CD14-positive monocyte (primary cell): ENCODE data around the gene BCAR1. TPM values are rescaled to one million over a fixed set of nuclear protein-coding genes. Genes with fewer than 3 reads are reported as not detected.

ENCODE experiments used
- DNase-seq, 3 donors: peaks; one replicate each; pipeline ENCODE4 v3.0.0-alpha.2; 2011 to 2022
- H2AFZ ChIP-seq: 2 replicates; pipeline ENCODE4 v1.6.0; 2012; ENCODE audit warnings: mild to moderate bottlenecking, low read depth, low read length, inconsistent platforms; ENCODE audit not compliant: insufficient read depth, poor library complexity, severe bottlenecking
- H3K27ac ChIP-seq, 2 donors: 1 replicate in 1 of 2; 2 replicates in 1 of 2; pipeline ENCODE4 v1.5.1; 2012 to 2013; ENCODE audit warnings: low read length in 2 of 2, control low read depth in 1 of 2, inconsistent platforms in 1 of 2, low read depth in 1 of 2, mild to moderate bottlenecking in 1 of 2
- H3K27me3 ChIP-seq, 2 donors: one replicate each; pipeline versions ENCODE4 v1.6.0 to v1.6.1; 2011 to 2013; ENCODE audit warnings: low read length in 2 of 2; ENCODE audit not compliant: control insufficient read depth in 2 of 2, insufficient read depth in 2 of 2
- H3K36me3 ChIP-seq, 2 donors: replicated peaks in 1 of 2; 1 replicate in 1 of 2; 2 replicates in 1 of 2; pipeline versions ENCODE4 v1.5.1 to v1.6.1; 2012 to 2013; ENCODE audit warnings: low read length in 2 of 2, control low read depth in 1 of 2, inconsistent platforms in 1 of 2, mild to moderate bottlenecking in 1 of 2; ENCODE audit not compliant: insufficient read depth in 2 of 2, control insufficient read depth in 1 of 2
- H3K4me1 ChIP-seq, 2 donors: 1 replicate in 1 of 2; 2 replicates in 1 of 2; pipeline versions ENCODE4 v1.5.1 to v1.6.1; 2012 to 2013; ENCODE audit warnings: low read length in 2 of 2, control low read depth in 1 of 2, inconsistent platforms in 1 of 2, mild to moderate bottlenecking in 1 of 2, moderate library complexity in 1 of 2; ENCODE audit not compliant: insufficient read depth in 2 of 2, control insufficient read depth in 1 of 2
- H3K4me2 ChIP-seq: replicated peaks from 2 replicates; pipeline ENCODE3; 2012; ENCODE audit warnings: low read length, moderate library complexity, mild to moderate bottlenecking; ENCODE audit not compliant: poor library complexity, severe bottlenecking; ENCODE audit errors: extremely low read depth
- H3K4me3 ChIP-seq, 3 experiments: fragments of 200-600 bp in 1 of 3; sonication (generic) in 1 of 3; replicated peaks in 1 of 3; 1 replicate in 2 of 3; 2 replicates in 1 of 3; pipeline ENCODE4 v1.5.1; 2011 to 2013; ENCODE audit warnings: low read length in 3 of 3, mild to moderate bottlenecking in 3 of 3, control low read depth in 2 of 3, low read depth in 2 of 3, inconsistent platforms in 1 of 3, moderate library complexity in 1 of 3
- H3K79me2 ChIP-seq: 2 replicates; pipeline ENCODE4 v1.6.0; 2012; ENCODE audit warnings: mild to moderate bottlenecking, control low read depth, inconsistent platforms, low read length, moderate library complexity; ENCODE audit not compliant: insufficient read depth
- H3K9ac ChIP-seq: 2 replicates; pipeline ENCODE4 v1.6.0; 2017; ENCODE audit warnings: low read length, mild to moderate bottlenecking; ENCODE audit not compliant: insufficient read depth, poor library complexity, severe bottlenecking
- H3K9me3 ChIP-seq, 2 donors: replicated peaks in 1 of 2; 1 replicate in 1 of 2; 2 replicates in 1 of 2; pipeline versions ENCODE4 v1.5.1 to v1.6.1; 2012 to 2013; ENCODE audit warnings: low read length in 2 of 2, control low read depth in 1 of 2; ENCODE audit not compliant: control insufficient read depth in 1 of 2, insufficient read depth in 1 of 2
- H4K20me1 ChIP-seq: 2 replicates; pipeline ENCODE4 v1.6.0; 2012; ENCODE audit warnings: mild to moderate bottlenecking, low read length, control low read depth, moderate library complexity; ENCODE audit not compliant: insufficient read depth
- H3K27ac Mint-ChIP-seq, 7 donors: one replicate each; pipeline ENCODE4 v1.8.0; 2020; ENCODE audit warnings: mild to moderate bottlenecking in 7 of 7, mixed read lengths in 7 of 7, moderate library complexity in 6 of 7, inconsistent platforms in 2 of 7
- H3K27me3 Mint-ChIP-seq, 3 donors: one replicate each; pipeline ENCODE4 v1.8.0; 2021 to 2022; ENCODE audit warnings: low read depth in 3 of 3, mild to moderate bottlenecking in 3 of 3, mixed read lengths in 3 of 3, moderate library complexity in 3 of 3, inconsistent platforms in 1 of 3
- H3K36me3 Mint-ChIP-seq, 2 donors: one replicate each; pipeline ENCODE4 v1.8.0; 2020; ENCODE audit warnings: mixed read lengths in 2 of 2, inconsistent platforms in 1 of 2, mild to moderate bottlenecking in 1 of 2
- H3K4me1 Mint-ChIP-seq: one replicate; pipeline ENCODE4 v1.8.0; 2020; ENCODE audit warnings: mild to moderate bottlenecking, mixed read lengths
- H3K4me3 Mint-ChIP-seq, 2 donors: one replicate each; pipeline ENCODE4 v1.8.0; 2020; ENCODE audit warnings: mild to moderate bottlenecking in 2 of 2, mixed read lengths in 2 of 2, moderate library complexity in 1 of 2
- H3K9me3 Mint-ChIP-seq, 7 donors: one replicate each; pipeline ENCODE4 v1.8.0; 2020 to 2022; ENCODE audit warnings: mixed read lengths in 7 of 7, mild to moderate bottlenecking in 6 of 7, moderate library complexity in 6 of 7, inconsistent platforms in 2 of 7
- WGBS: methylation state at CpG from one replicate; pipeline ENCODE4 v1.1.5; 2013; ENCODE audit warnings: missing lambda C conversion rate; ENCODE audit not compliant: insufficient coverage; 5-methylcytosine and 5-hydroxymethylcytosine counted together
- intact Hi-C, 2 donors: fragments of 100-400 bp; cut with micrococcal nuclease; formaldehyde crosslinking; loops; one replicate each; pipeline versions ENCODE4 v1.15.0 to v1.15.1; 2023
- polyA plus RNA-seq, 3 donors: library from polyadenylated mRNA; depleted of rRNA in 1 of 3; unstranded in 2 of 3; stranded (reverse) in 1 of 3; fragments of 300-500 nt in 2 of 3; fragments of >200 nt in 1 of 3; fragmentation: Illumina TruSeq in 2 of 3; gene quantifications; 1 replicate in 2 of 3; 2 replicates in 1 of 3; pipeline ENCODE4 v1.2.3, GENCODE V29; 2012 to 2021
- TF ChIP-seq, protein P1 (sequence below): fragments of 200-600 bp; IDR thresholded peaks from one replicate; pipeline ENCODE4 v1.8.0; 2022; ENCODE audit warnings: antibody characterized with exemption, mild to moderate bottlenecking

Gene BCAR1
- polyA plus RNA-seq, 3 donors = not detected

DNA sequence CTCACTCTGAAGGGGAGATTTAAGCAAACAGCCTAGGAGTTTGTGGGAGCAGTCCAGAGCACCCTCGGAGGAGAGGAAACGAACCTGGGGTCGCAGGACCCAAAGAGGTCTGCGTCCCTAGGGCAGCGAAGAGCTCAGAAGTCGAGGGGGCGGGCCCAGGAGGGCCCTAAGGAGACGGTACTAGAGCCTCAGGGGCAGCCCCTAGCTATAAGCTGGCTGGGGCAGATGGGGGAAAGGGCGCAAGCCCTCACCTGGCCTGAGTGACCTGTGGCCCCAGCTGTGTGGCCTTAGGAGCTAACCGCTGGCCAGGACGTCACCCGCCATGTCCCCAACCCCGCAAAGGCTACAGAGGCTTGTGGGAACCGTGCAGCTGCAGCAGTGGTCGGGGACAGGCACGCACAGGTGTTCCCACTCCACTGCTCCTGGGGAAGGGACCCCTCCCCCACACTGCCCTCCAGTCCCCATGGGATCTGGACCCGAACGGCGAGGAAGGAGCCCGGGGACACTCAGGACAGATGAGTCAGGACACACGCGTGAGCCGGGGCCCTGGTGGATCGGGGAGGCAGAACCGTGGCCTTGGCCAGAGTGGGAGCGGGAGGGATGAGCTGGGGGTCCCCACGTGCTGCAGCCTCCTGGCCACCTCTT is 42.4 kb downstream of the BCAR1 start:
- peaks cover 29 to 57% (median 36%) of the 10 kb centered on the region in 3 donors for H3K27me3 Mint-ChIP-seq
- H3K36me3 Mint-ChIP-seq = no peaks in the 10 kb centered on the region
- Histone ChIP-seq H3K27me3 (peaks cover 0 to 8% of the 10 kb centered on the region in 2 donors), H3K4me2 (no peak overlapping the region), H2AFZ (no peak overlapping the region), H3K4me1 (no peaks in the 10 kb centered on the region), H3K36me3 (no peaks in the 10 kb centered on the region), H3K79me2 (no peaks in the 10 kb centered on the region), H3K4me3 (no peak overlapping the region), H3K27ac (no peak overlapping the region), H3K9me3 (no peaks in the 10 kb centered on the region), H4K20me1 (no peaks in the 10 kb centered on the region), H3K9ac (no peak overlapping the region)
- intact Hi-C loops = no loop called here
- TF ChIP-seq, protein P1, sequence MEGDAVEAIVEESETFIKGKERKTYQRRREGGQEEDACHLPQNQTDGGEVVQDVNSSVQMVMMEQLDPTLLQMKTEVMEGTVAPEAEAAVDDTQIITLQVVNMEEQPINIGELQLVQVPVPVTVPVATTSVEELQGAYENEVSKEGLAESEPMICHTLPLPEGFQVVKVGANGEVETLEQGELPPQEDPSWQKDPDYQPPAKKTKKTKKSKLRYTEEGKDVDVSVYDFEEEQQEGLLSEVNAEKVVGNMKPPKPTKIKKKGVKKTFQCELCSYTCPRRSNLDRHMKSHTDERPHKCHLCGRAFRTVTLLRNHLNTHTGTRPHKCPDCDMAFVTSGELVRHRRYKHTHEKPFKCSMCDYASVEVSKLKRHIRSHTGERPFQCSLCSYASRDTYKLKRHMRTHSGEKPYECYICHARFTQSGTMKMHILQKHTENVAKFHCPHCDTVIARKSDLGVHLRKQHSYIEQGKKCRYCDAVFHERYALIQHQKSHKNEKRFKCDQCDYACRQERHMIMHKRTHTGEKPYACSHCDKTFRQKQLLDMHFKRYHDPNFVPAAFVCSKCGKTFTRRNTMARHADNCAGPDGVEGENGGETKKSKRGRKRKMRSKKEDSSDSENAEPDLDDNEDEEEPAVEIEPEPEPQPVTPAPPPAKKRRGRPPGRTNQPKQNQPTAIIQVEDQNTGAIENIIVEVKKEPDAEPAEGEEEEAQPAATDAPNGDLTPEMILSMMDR = no peak
- peaks cover 0 to 3% (median 0%) of the 10 kb centered on the region in 7 donors for H3K9me3 Mint-ChIP-seq
- no peaks in the 10 kb centered on the region for H3K4me1 Mint-ChIP-seq
- DNase-seq = no peak
- 86% methylated on average over 26 of the region's 27 CpGs for WGBS
- no peak overlapping the region for H3K27ac Mint-ChIP-seq
- no peak overlapping the region for H3K4me3 Mint-ChIP-seq

DNA sequence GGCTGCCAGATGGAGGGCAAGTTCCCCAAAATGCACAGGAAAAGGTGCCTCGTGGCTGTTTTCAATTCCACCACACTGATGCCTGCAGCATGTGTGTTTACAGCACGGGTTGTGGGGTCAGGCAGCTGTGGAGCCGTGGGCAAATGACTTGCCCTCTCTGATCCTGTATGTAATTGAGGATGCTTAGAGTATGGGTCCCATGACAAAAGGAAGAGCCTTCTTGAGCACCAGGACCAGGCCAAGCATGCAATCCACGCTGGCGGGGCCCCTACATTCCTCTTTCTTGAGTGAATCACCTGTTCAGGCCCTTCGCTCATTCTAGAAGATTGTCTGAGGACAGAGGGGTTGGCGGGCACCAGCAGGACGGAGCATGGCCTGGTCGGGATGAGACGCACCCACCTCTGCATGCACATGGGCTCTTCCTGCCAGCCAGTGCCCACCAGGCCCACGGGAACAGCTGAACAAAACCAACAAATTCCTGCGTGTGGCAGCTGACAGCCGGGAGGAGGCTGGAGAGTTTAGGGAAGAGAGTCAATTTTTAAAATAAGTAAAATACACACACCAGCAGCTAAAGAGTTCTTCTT is 43.1 kb downstream of the BCAR1 start:
- Histone ChIP-seq H3K4me1 (no peaks in the 10 kb centered on the region), H3K9ac (no peak overlapping the region), H3K79me2 (no peaks in the 10 kb centered on the region), H3K27me3 (peaks cover 0 to 8% of the 10 kb centered on the region in 2 donors), H3K4me2 (no peak overlapping the region), H3K36me3 (no peaks in the 10 kb centered on the region), H4K20me1 (no peaks in the 10 kb centered on the region), H3K4me3 (no peak overlapping the region), H2AFZ (no peak overlapping the region), H3K9me3 (no peaks in the 10 kb centered on the region), H3K27ac (no peak overlapping the region)
- intact Hi-C loops = no loop called here
- H3K4me1 Mint-ChIP-seq = no peaks in the 10 kb centered on the region
- TF ChIP-seq, protein P1 = no peak
- H3K9me3 Mint-ChIP-seq = peaks cover 0 to 3% (median 0%) of the 10 kb centered on the region in 7 donors
- H3K27ac Mint-ChIP-seq = peak overlapping the region in 1 of 7 donors; percentile 68
- peaks cover 34 to 61% (median 36%) of the 10 kb centered on the region in 3 donors for H3K27me3 Mint-ChIP-seq
- WGBS = 85% methylated on average over 9 of the region's 13 CpGs
- no peak overlapping the region for H3K4me3 Mint-ChIP-seq
- no peak for DNase-seq
- no peaks in the 10 kb centered on the region for H3K36me3 Mint-ChIP-seq
